Measurements from ENCODE around the gene STRADB. TPM values are rescaled to one million over a fixed set of nuclear protein-coding genes. Genes with fewer than 3 reads are reported as not detected.
"Not testable (repeated sequence)": the region's sequence is repeated elsewhere in the genome, so short reads cannot be mapped to it uniquely, and the experiment has no call there.

The STRADB gene
- total and polyA plus RNA-seq, 4 donors, result 35.9 to 199 (median 67.3) TPM

DNA sequence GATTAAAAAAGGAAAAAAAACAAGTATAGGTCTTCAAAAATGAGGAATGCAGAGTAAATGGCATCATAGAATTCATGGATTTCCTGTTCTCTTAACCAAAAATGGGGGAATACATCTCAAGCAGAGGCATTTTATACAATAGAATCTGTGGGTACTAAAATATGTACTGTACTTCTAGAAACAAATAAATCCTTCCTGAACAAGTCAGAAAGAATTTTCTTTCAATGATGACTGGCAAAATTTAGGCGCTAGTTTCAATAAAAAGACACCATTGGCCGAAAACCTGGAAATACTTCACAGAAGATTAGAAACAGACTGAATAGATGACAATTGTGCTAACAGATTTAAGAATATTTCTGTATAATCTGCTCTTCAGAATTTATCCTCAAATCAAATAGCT is 15.4 kb upstream of the STRADB start:
- H3K36me3 ChIP-seq (ENCODE audit: control insufficient read depth in 4 of 4, insufficient read depth in 3 of 4, low read depth in 1 of 4, low read length in 3 of 4), result no peaks in the 10 kb centered on the region
- TF ChIP-seq EGR1 (IDR thresholded peaks at IDR 0.05; ENCODE audit: low read depth in 2 of 2) (no peak), YY1 (IDR thresholded peaks at IDR 0.05) (no peak), JUND (IDR thresholded peaks at IDR 0.05) (no peak)
- TF ChIP-seq, protein P1, sequence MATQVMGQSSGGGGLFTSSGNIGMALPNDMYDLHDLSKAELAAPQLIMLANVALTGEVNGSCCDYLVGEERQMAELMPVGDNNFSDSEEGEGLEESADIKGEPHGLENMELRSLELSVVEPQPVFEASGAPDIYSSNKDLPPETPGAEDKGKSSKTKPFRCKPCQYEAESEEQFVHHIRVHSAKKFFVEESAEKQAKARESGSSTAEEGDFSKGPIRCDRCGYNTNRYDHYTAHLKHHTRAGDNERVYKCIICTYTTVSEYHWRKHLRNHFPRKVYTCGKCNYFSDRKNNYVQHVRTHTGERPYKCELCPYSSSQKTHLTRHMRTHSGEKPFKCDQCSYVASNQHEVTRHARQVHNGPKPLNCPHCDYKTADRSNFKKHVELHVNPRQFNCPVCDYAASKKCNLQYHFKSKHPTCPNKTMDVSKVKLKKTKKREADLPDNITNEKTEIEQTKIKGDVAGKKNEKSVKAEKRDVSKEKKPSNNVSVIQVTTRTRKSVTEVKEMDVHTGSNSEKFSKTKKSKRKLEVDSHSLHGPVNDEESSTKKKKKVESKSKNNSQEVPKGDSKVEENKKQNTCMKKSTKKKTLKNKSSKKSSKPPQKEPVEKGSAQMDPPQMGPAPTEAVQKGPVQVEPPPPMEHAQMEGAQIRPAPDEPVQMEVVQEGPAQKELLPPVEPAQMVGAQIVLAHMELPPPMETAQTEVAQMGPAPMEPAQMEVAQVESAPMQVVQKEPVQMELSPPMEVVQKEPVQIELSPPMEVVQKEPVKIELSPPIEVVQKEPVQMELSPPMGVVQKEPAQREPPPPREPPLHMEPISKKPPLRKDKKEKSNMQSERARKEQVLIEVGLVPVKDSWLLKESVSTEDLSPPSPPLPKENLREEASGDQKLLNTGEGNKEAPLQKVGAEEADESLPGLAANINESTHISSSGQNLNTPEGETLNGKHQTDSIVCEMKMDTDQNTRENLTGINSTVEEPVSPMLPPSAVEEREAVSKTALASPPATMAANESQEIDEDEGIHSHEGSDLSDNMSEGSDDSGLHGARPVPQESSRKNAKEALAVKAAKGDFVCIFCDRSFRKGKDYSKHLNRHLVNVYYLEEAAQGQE (IDR thresholded peaks at IDR 0.05), result no peak
- TF ChIP-seq, protein P2, sequence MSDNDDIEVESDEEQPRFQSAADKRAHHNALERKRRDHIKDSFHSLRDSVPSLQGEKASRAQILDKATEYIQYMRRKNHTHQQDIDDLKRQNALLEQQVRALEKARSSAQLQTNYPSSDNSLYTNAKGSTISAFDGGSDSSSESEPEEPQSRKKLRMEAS (IDR thresholded peaks at IDR 0.05), result no peak
- no peak overlapping the region for H3K9ac ChIP-seq (ENCODE audit: low read depth in 1 of 2, low read length in 2 of 2)
- WGBS, result 99% methylated on average over 2 of the region's 2 CpGs
- H3K4me3 ChIP-seq (ENCODE audit: low read depth in 1 of 3, low read length in 3 of 3), result no peak overlapping the region
- no peak for DNase-seq (ENCODE audit: low spot score)
- no peaks in the 10 kb centered on the region for H3K9me3 ChIP-seq (ENCODE audit: control insufficient read depth in 4 of 4, low read length in 3 of 4)
- no peak overlapping the region for H3K27ac ChIP-seq (ENCODE audit: low read depth in 1 of 2, low read length in 2 of 2)
- H3K4me1 ChIP-seq (ENCODE audit: control insufficient read depth in 4 of 4, insufficient read depth in 4 of 4, low read length in 3 of 4), result peaks cover 2 to 13% (median 8%) of the 10 kb centered on the region in 4 donors
- H3K27me3 ChIP-seq (ENCODE audit: control insufficient read depth in 4 of 4, insufficient read depth in 4 of 4, low read length in 3 of 4), result no peaks in the 10 kb centered on the region

DNA sequence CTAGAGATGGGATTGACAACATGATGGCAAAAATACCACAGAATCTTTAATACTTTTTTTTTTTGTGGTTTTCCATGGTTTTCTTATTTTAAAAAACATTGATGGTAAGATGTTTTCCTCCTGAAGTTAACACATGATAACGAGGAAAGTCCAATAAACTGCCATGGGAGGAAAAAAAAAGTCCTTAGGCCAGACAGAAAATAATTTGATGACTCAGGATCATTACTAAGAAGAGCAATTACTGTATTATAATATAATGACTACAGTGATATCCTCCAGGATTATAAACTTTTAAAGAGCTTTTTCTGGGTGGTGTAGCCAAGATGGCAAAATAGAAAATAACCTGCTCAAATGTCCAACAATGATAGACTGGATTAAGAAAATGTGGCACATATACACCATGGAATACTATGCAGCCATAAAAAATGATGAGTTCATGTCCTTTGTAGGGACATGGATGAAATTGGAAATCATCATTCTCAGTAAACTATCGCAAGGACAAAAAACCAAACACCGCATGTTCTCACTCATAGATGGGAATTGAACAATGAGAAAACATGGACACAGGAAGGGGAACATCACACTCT is 12.1 kb upstream of the STRADB start:
- not testable (repeated sequence) for H3K27ac ChIP-seq (ENCODE audit: low read depth in 1 of 2, low read length in 2 of 2); H3K9ac ChIP-seq (ENCODE audit: low read depth in 1 of 2, low read length in 2 of 2); H3K36me3 ChIP-seq (ENCODE audit: control insufficient read depth in 4 of 4, insufficient read depth in 3 of 4, low read depth in 1 of 4, low read length in 3 of 4); H3K4me1 ChIP-seq (ENCODE audit: control insufficient read depth in 4 of 4, insufficient read depth in 4 of 4, low read length in 3 of 4); DNase-seq (ENCODE audit: low spot score); H3K9me3 ChIP-seq (ENCODE audit: control insufficient read depth in 4 of 4, low read length in 3 of 4); H3K27me3 ChIP-seq (ENCODE audit: control insufficient read depth in 4 of 4, insufficient read depth in 4 of 4, low read length in 3 of 4); H3K4me3 ChIP-seq (ENCODE audit: low read depth in 1 of 3, low read length in 3 of 3)
- 96% methylated on average over 1 of the region's 3 CpGs for WGBS

DNA sequence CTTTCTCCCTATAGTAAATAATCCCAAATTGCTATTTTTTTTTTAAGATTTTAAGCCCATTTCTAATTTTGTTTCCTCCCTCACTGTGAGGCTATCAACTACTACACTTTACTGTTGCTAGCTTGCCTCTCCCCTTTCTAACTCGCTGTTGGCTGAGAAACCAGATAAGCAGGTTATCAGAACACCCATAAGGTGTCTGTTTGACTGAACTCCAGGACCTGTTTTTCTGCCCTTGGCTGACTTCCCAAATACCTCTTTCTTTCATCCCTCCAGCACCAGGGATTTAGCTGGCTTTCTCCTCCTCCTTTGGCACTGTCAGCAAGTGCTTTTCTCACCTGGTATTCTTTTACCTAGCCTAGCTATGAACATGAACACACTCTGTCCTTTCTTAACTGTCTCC is 11.4 kb upstream of the STRADB start:
- Histone ChIP-seq H3K9me3 (ENCODE audit: control insufficient read depth in 4 of 4, low read length in 3 of 4) (no peaks in the 10 kb centered on the region), H3K36me3 (ENCODE audit: control insufficient read depth in 4 of 4, insufficient read depth in 3 of 4, low read depth in 1 of 4, low read length in 3 of 4) (peaks cover 0 to 1% (median 0%) of the 10 kb centered on the region in 4 donors), H3K27ac (ENCODE audit: low read depth in 1 of 2, low read length in 2 of 2) (no peak overlapping the region), H3K27me3 (ENCODE audit: control insufficient read depth in 4 of 4, insufficient read depth in 4 of 4, low read length in 3 of 4) (no peaks in the 10 kb centered on the region), H3K4me1 (ENCODE audit: control insufficient read depth in 4 of 4, insufficient read depth in 4 of 4, low read length in 3 of 4) (peaks cover 0 to 7% (median 4%) of the 10 kb centered on the region in 4 donors), H3K4me3 (ENCODE audit: low read depth in 1 of 3, low read length in 3 of 3) (no peak overlapping the region), H3K9ac (ENCODE audit: low read depth in 1 of 2, low read length in 2 of 2) (no peak overlapping the region)
- WGBS, result 14% methylated on average over 1 of the region's 1 CpG
- DNase-seq (ENCODE audit: low spot score), result peak; percentile 61
- TF ChIP-seq, protein P3, sequence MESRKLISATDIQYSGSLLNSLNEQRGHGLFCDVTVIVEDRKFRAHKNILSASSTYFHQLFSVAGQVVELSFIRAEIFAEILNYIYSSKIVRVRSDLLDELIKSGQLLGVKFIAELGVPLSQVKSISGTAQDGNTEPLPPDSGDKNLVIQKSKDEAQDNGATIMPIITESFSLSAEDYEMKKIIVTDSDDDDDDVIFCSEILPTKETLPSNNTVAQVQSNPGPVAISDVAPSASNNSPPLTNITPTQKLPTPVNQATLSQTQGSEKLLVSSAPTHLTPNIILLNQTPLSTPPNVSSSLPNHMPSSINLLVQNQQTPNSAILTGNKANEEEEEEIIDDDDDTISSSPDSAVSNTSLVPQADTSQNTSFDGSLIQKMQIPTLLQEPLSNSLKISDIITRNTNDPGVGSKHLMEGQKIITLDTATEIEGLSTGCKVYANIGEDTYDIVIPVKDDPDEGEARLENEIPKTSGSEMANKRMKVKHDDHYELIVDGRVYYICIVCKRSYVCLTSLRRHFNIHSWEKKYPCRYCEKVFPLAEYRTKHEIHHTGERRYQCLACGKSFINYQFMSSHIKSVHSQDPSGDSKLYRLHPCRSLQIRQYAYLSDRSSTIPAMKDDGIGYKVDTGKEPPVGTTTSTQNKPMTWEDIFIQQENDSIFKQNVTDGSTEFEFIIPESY (IDR thresholded peaks at IDR 0.05), result no peak
- TF ChIP-seq HNF4G (IDR thresholded peaks at IDR 0.05), result peak; percentile 23
- no peak for TF ChIP-seq FOXA1 (IDR thresholded peaks at IDR 0.05)
- TF ChIP-seq, protein P4, sequence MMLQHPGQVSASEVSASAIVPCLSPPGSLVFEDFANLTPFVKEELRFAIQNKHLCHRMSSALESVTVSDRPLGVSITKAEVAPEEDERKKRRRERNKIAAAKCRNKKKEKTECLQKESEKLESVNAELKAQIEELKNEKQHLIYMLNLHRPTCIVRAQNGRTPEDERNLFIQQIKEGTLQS (IDR thresholded peaks at IDR 0.05), result no peak
- TF ChIP-seq GABPA (IDR thresholded peaks at IDR 0.05 in 1 of 2, conservative IDR thresholded peaks at IDR 0.05 in 1 of 2), result no peak
- TF ChIP-seq YY1 (IDR thresholded peaks at IDR 0.05), result no peak
- TF ChIP-seq NR2F2 (IDR thresholded peaks at IDR 0.05), result peak; percentile 52
- TF ChIP-seq EGR1 (IDR thresholded peaks at IDR 0.05; ENCODE audit: low read depth in 2 of 2), result no peak
- peak; percentile 46 to 66 for TF ChIP-seq RXRA (IDR thresholded peaks at IDR 0.05)
- no peak for TF ChIP-seq FOXA2 (IDR thresholded peaks at IDR 0.05)
- TF ChIP-seq SP1 (IDR thresholded peaks at IDR 0.05), result peak; percentile 63
- TF ChIP-seq, protein P5, sequence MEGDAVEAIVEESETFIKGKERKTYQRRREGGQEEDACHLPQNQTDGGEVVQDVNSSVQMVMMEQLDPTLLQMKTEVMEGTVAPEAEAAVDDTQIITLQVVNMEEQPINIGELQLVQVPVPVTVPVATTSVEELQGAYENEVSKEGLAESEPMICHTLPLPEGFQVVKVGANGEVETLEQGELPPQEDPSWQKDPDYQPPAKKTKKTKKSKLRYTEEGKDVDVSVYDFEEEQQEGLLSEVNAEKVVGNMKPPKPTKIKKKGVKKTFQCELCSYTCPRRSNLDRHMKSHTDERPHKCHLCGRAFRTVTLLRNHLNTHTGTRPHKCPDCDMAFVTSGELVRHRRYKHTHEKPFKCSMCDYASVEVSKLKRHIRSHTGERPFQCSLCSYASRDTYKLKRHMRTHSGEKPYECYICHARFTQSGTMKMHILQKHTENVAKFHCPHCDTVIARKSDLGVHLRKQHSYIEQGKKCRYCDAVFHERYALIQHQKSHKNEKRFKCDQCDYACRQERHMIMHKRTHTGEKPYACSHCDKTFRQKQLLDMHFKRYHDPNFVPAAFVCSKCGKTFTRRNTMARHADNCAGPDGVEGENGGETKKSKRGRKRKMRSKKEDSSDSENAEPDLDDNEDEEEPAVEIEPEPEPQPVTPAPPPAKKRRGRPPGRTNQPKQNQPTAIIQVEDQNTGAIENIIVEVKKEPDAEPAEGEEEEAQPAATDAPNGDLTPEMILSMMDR (IDR thresholded peaks at IDR 0.05; ENCODE audit: low read depth, low read length, missing input control), result no peak
- no peak for TF ChIP-seq TAF1 (conservative IDR thresholded peaks at IDR 0.05)
- TF ChIP-seq RAD21 (IDR thresholded peaks at IDR 0.05), result peak in 1 of 2 donors; percentile 39
- TF ChIP-seq, protein P2 (IDR thresholded peaks at IDR 0.05), result no peak
- no peak for TF ChIP-seq JUND (IDR thresholded peaks at IDR 0.05)
